ENCODE data around the gene FAM221A. TPM values are rescaled to one million over a fixed set of nuclear protein-coding genes. Genes with fewer than 3 reads are reported as not detected.

FAM221A gene
- total RNA-seq, 4 donors from 2014 or later = 4.8 to 14.6 (median 12.0) TPM

- Histone ChIP-seq H3K4me3 (no peak overlapping the region), H3K27ac (no peak overlapping the region), H3K4me1 (no peaks in the 10 kb centered on the region), H3K27me3 (no peaks in the 10 kb centered on the region), H3K36me3 (no peaks in the 10 kb centered on the region), H3K9me3 (no peaks in the 10 kb centered on the region)
- 94% methylated on average over 22 of the region's 22 CpGs for WGBS
- TF ChIP-seq EP300 (IDR thresholded peaks at IDR 0.05) (no peak), POLR2A (IDR thresholded peaks at IDR 0.05) (no peak), POLR2AphosphoS5 (IDR thresholded peaks at IDR 0.05) (no peak)
- TF ChIP-seq, protein P1, sequence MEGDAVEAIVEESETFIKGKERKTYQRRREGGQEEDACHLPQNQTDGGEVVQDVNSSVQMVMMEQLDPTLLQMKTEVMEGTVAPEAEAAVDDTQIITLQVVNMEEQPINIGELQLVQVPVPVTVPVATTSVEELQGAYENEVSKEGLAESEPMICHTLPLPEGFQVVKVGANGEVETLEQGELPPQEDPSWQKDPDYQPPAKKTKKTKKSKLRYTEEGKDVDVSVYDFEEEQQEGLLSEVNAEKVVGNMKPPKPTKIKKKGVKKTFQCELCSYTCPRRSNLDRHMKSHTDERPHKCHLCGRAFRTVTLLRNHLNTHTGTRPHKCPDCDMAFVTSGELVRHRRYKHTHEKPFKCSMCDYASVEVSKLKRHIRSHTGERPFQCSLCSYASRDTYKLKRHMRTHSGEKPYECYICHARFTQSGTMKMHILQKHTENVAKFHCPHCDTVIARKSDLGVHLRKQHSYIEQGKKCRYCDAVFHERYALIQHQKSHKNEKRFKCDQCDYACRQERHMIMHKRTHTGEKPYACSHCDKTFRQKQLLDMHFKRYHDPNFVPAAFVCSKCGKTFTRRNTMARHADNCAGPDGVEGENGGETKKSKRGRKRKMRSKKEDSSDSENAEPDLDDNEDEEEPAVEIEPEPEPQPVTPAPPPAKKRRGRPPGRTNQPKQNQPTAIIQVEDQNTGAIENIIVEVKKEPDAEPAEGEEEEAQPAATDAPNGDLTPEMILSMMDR (IDR thresholded peaks at IDR 0.05) = no peak
- DNase-seq (ENCODE audit: low spot score in 2 of 2) = no peak
These were observed 24.6 kb upstream of the FAM221A start for GRCh38 chr7:23655433-23655832.

DNA sequence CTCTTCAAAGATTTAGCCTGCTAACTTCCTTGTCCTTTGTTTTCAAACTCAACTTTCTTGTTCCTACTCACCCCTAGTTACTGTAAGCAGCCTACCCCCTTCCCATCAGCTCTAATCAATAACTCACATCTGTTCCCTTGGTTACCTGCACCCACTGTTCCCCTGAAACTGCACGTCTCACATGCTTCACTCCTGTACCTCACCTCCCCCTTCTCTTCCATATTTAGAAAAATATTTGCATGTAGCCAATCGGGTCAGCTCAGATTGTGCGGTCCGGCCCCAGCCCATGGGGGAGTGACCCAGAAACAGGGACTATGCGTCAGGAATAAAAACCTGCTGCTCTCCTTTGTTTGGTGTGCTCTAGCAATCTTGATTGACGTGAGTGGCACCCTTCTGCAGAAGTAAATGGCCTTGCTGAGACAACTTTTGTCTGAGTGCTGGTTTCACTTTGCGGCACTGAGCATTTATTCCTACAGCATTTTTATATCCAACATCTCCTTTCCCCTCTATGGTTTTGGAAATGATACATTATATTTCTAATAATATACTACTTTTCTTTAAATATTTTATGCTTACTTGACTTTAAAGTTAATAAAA, 21.1 kb upstream of the FAM221A start:
- H3K36me3 ChIP-seq = no peaks in the 10 kb centered on the region
- H3K9me3 ChIP-seq = no peaks in the 10 kb centered on the region
- no peak overlapping the region for H3K27ac ChIP-seq
- H3K27me3 ChIP-seq = no peaks in the 10 kb centered on the region
- no peak for DNase-seq (ENCODE audit: low spot score in 2 of 2)
- H3K4me3 ChIP-seq = no peak overlapping the region
- TF ChIP-seq, protein P1 (IDR thresholded peaks at IDR 0.05) = no peak
- TF ChIP-seq POLR2A (IDR thresholded peaks at IDR 0.05) (no peak), EP300 (IDR thresholded peaks at IDR 0.05) (no peak), POLR2AphosphoS5 (IDR thresholded peaks at IDR 0.05) (no peak)
- no peaks in the 10 kb centered on the region for H3K4me1 ChIP-seq
- WGBS = 88% methylated on average over 7 of the region's 7 CpGs

DNA sequence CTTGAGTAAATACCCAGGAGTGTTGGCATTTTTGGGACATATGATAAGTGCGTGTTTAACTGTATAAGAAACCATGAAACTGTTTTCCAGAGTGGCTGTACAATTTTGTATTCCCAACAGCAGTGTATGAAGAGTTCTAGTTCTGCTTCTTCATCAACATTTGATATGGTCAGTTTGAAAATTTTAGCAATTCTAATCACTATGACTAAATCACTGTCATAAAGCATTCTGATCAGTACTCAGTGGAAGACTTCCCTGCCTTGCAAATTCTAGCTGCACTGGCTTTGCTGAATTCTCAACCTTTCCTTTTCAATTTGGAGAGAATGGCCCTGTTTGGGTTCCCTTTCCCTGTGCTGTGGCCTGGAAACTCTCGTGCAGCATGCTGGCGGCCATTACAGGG, 18.6 kb upstream of the FAM221A start:
- TF ChIP-seq, protein P1 (IDR thresholded peaks at IDR 0.05) = no peak
- TF ChIP-seq POLR2A (IDR thresholded peaks at IDR 0.05) (no peak), EP300 (IDR thresholded peaks at IDR 0.05) (no peak), POLR2AphosphoS5 (IDR thresholded peaks at IDR 0.05) (no peak)
- no peaks in the 10 kb centered on the region for H3K4me1 ChIP-seq
- no peak overlapping the region for H3K27ac ChIP-seq
- 96% methylated on average over 3 of the region's 3 CpGs for WGBS
- no peak overlapping the region for H3K4me3 ChIP-seq
- H3K27me3 ChIP-seq = no peaks in the 10 kb centered on the region
- no peak for DNase-seq (ENCODE audit: low spot score in 2 of 2)
- H3K9me3 ChIP-seq = no peaks in the 10 kb centered on the region
- no peaks in the 10 kb centered on the region for H3K36me3 ChIP-seq

GRCh38 chr7:23662124-23662983, 17.6 kb upstream of the FAM221A start:
- no peak overlapping the region for H3K27ac ChIP-seq
- TF ChIP-seq POLR2A (IDR thresholded peaks at IDR 0.05) (no peak), POLR2AphosphoS5 (IDR thresholded peaks at IDR 0.05) (no peak), EP300 (IDR thresholded peaks at IDR 0.05) (no peak)
- TF ChIP-seq, protein P1 (IDR thresholded peaks at IDR 0.05) = no peak
- 78% methylated on average over 8 of the region's 8 CpGs for WGBS
- no peaks in the 10 kb centered on the region for H3K27me3 ChIP-seq
- H3K4me3 ChIP-seq = no peak overlapping the region
- DNase-seq (ENCODE audit: low spot score in 2 of 2) = no peak
- no peaks in the 10 kb centered on the region for H3K36me3 ChIP-seq
- no peaks in the 10 kb centered on the region for H3K4me1 ChIP-seq
- H3K9me3 ChIP-seq = no peaks in the 10 kb centered on the region

DNA sequence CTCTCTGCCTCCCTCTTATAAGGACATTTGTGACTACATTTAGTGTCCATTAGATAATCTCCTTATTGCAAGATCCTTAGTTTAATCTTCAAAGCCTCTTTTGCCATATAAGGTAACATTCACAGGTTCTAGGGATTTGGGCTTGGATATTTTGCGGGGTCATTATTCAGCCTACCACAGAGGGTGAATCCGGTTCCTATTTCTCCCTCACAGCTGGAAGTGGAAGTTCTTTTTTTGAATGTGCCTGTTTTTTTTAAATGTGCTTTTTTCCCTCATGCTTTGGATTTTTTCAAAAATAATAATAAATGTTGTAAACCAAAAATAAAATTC, 17.1 kb upstream of the FAM221A start:
- Histone ChIP-seq H3K9me3 (no peaks in the 10 kb centered on the region), H3K27me3 (no peaks in the 10 kb centered on the region), H3K36me3 (no peaks in the 10 kb centered on the region), H3K4me3 (no peak overlapping the region), H3K4me1 (no peaks in the 10 kb centered on the region), H3K27ac (no peak overlapping the region)
- TF ChIP-seq EP300 (IDR thresholded peaks at IDR 0.05) (no peak), POLR2A (IDR thresholded peaks at IDR 0.05) (no peak), POLR2AphosphoS5 (IDR thresholded peaks at IDR 0.05) (no peak)
- TF ChIP-seq, protein P1 (IDR thresholded peaks at IDR 0.05) = no peak
- 82% methylated on average over 2 of the region's 2 CpGs for WGBS
- no peak for DNase-seq (ENCODE audit: low spot score in 2 of 2)
